Suprapubic skin (tissue), 4 donors: ENCODE data around the gene LRCH1. TPM values are rescaled to one million over a fixed set of nuclear protein-coding genes. Genes with fewer than 3 reads are reported as not detected.

Experiments
- DNase-seq, 2 donors: peaks; one replicate each; pipeline ENCODE4 v3.0.0-alpha.2; 2019; ENCODE audit warnings: low spot score in 2 of 2
- H3K27ac ChIP-seq: fragments of 200-600 bp; sonication (generic); one replicate; pipeline ENCODE4 v1.5.1; 2019
- H3K27me3 ChIP-seq: fragments of 200-600 bp; sonication (generic); one replicate; pipeline ENCODE4 v1.5.1; 2019
- H3K36me3 ChIP-seq: fragments of 200-600 bp; sonication (generic); one replicate; pipeline ENCODE4 v1.5.1; 2019
- H3K4me1 ChIP-seq: fragments of 200-600 bp; sonication (generic); one replicate; pipeline ENCODE4 v1.5.1; 2019
- H3K4me3 ChIP-seq: fragments of 200-600 bp; sonication (generic); one replicate; pipeline ENCODE4 v1.5.1; 2019; ENCODE audit warnings: mild to moderate bottlenecking
- H3K9me3 ChIP-seq: fragments of 200-600 bp; sonication (generic); one replicate; pipeline ENCODE4 v1.5.1; 2019
- EP300 ChIP-seq: sonication (generic); formaldehyde crosslinking; IDR thresholded peaks from one replicate; pipeline ENCODE4 v1.6.1; 2017; ENCODE audit warnings: antibody characterized with exemption
- POLR2A ChIP-seq, 2 donors: fragments of 450-650 bp; IDR thresholded peaks; one replicate each; pipeline ENCODE4 v1.6.1; 2017; ENCODE audit warnings: antibody characterized with exemption in 2 of 2, mild to moderate bottlenecking in 2 of 2, moderate library complexity in 2 of 2
- POLR2AphosphoS5 ChIP-seq, 3 donors: sonication (generic); formaldehyde crosslinking; IDR thresholded peaks; one replicate each; pipeline ENCODE4 v1.6.1; 2017; ENCODE audit warnings: antibody characterized with exemption in 3 of 3
- WGBS: methylation state at CpG from one replicate; pipeline ENCODE4 v1.1.5; 2018; 5-methylcytosine and 5-hydroxymethylcytosine counted together
- total RNA-seq, 4 donors: library from RNA; depleted of rRNA; stranded (reverse); fragments of >200 nt; gene quantifications; one replicate each; pipeline ENCODE4 v1.1.0, GENCODE V29; 2016
- TF ChIP-seq, protein P1 (sequence below), 2 donors: fragments of 200-600 bp in 1 of 2; fragments of 450-650 bp in 1 of 2; sonication (generic) in 1 of 2; IDR thresholded peaks; one replicate each; pipeline ENCODE4 v1.5.1; 2016 to 2019; ENCODE audit warnings: antibody characterized with exemption in 2 of 2, mild to moderate bottlenecking in 1 of 2, moderate library complexity in 1 of 2

LRCH1 gene
- total RNA-seq, 4 donors from 2014 or later: 29.1 to 44.7 (median 34.9) TPM

DNA sequence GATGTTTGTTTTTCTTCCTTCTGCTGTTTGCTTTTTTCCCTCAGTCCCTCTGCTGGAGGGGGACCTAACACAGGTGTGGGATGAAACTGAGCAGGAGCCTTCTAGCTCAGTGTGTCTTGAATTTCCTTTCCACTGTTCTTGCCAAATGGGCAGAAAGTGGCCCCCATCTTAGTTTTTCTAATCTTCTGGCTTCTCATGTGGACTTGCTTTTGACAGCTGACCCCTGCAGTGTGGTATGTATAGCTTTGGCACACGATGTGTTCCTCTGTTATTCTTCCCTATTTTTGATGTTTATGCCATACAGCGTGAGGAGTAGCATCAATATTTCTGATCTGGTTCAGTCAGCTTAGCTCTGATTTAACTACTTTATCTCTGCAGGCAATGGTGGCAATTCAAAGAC lies 8.3 kb downstream of the LRCH1 start:
- no peaks in the 10 kb centered on the region for H3K27me3 ChIP-seq
- no peaks in the 10 kb centered on the region for H3K9me3 ChIP-seq
- 62% methylated on average over 2 of the region's 2 CpGs for WGBS
- H3K27ac ChIP-seq: no peak overlapping the region
- H3K4me1 ChIP-seq: peaks cover 11% of the 10 kb centered on the region
- TF ChIP-seq POLR2A (IDR thresholded peaks at IDR 0.05) (no peak), EP300 (no peak), POLR2AphosphoS5 (IDR thresholded peaks at IDR 0.05) (no peak)
- TF ChIP-seq, protein P1, sequence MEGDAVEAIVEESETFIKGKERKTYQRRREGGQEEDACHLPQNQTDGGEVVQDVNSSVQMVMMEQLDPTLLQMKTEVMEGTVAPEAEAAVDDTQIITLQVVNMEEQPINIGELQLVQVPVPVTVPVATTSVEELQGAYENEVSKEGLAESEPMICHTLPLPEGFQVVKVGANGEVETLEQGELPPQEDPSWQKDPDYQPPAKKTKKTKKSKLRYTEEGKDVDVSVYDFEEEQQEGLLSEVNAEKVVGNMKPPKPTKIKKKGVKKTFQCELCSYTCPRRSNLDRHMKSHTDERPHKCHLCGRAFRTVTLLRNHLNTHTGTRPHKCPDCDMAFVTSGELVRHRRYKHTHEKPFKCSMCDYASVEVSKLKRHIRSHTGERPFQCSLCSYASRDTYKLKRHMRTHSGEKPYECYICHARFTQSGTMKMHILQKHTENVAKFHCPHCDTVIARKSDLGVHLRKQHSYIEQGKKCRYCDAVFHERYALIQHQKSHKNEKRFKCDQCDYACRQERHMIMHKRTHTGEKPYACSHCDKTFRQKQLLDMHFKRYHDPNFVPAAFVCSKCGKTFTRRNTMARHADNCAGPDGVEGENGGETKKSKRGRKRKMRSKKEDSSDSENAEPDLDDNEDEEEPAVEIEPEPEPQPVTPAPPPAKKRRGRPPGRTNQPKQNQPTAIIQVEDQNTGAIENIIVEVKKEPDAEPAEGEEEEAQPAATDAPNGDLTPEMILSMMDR (IDR thresholded peaks at IDR 0.05): no peak
- no peak overlapping the region for H3K4me3 ChIP-seq
- no peaks in the 10 kb centered on the region for H3K36me3 ChIP-seq
- no peak for DNase-seq

DNA sequence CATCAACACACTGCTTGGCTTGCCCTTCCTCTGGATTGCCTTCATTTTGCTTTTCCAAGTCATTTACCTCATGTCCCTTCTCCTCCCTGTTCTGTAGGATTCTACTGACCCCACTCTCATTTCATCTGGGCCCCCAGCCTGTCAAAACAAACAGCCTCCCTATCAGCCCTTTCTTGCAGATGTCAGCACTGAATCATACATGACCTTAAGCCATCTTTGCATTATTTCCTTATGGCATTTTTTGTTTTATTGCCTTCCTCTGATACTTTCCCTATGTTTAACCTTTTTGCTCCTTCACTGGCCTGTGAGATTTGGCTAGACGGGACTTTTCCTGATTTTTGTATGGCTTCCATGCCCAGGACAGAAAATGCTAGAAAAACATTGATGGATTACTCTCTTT lies 8.7 kb downstream of the LRCH1 start:
- Histone ChIP-seq H3K36me3 (no peaks in the 10 kb centered on the region), H3K4me1 (peaks cover 12% of the 10 kb centered on the region), H3K9me3 (no peaks in the 10 kb centered on the region), H3K27ac (no peak overlapping the region), H3K27me3 (no peaks in the 10 kb centered on the region), H3K4me3 (no peak overlapping the region)
- 91% methylated on average over 1 of the region's 1 CpG for WGBS
- TF ChIP-seq, protein P1 (IDR thresholded peaks at IDR 0.05): no peak
- no peak for DNase-seq

DNA sequence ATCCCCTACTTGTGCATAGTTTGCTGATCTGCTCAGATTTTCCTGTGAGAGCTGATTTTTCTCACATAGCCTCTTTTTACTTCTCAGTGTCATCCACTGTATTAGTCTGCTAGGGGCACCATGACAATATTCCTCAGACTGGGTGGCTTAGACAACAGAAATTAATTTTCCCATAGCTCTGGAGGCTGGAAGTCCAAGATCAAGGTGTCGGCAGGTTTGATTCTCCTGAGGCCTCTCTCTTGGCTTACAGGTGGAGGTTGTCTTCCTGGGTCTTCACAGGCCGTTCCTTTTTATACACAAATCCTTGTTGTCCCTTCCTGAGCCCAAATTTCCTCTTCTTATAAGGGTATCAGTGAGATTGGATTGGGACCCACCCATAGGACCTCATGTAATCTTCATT lies 9.2 kb downstream of the LRCH1 start:
- no peaks in the 10 kb centered on the region for H3K36me3 ChIP-seq
- no peak for TF ChIP-seq POLR2AphosphoS5 (IDR thresholded peaks at IDR 0.05)
- no peak for TF ChIP-seq POLR2A (IDR thresholded peaks at IDR 0.05)
- TF ChIP-seq, protein P1 (IDR thresholded peaks at IDR 0.05): no peak
- no peak for DNase-seq
- H3K9me3 ChIP-seq: no peaks in the 10 kb centered on the region
- WGBS: 95% methylated on average over 2 of the region's 2 CpGs
- H3K27ac ChIP-seq: no peak overlapping the region
- no peak overlapping the region for H3K4me3 ChIP-seq
- H3K4me1 ChIP-seq: peaks cover 12% of the 10 kb centered on the region
- H3K27me3 ChIP-seq: no peaks in the 10 kb centered on the region

DNA sequence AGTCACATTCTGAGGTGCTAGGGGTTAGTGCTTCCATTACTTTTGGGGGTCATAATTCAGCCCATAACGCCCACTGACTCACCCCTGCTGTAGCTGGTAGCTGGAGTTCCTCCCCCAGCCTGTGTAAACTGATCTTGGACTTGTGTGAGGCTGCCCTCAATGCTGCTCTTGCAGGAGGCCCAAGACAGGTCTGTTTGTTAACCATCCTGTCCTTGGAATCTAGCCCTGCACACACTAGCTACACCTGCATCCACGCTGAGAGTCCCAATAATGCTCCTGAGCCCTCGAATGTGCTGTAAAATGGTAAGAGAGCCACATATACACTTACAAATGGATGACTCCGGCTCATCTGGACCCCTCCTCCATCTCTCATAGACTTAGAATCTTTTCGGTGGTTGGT lies 9.6 kb downstream of the LRCH1 start:
- Histone ChIP-seq H3K27ac (no peak overlapping the region), H3K9me3 (no peaks in the 10 kb centered on the region), H3K4me1 (peaks cover 12% of the 10 kb centered on the region), H3K4me3 (no peak overlapping the region), H3K27me3 (no peaks in the 10 kb centered on the region), H3K36me3 (no peaks in the 10 kb centered on the region)
- DNase-seq: no peak
- WGBS: 93% methylated on average over 3 of the region's 5 CpGs
- TF ChIP-seq, protein P1 (IDR thresholded peaks at IDR 0.05): no peak
- TF ChIP-seq POLR2AphosphoS5 (IDR thresholded peaks at IDR 0.05) (no peak), EP300 (no peak), POLR2A (IDR thresholded peaks at IDR 0.05) (no peak)

DNA sequence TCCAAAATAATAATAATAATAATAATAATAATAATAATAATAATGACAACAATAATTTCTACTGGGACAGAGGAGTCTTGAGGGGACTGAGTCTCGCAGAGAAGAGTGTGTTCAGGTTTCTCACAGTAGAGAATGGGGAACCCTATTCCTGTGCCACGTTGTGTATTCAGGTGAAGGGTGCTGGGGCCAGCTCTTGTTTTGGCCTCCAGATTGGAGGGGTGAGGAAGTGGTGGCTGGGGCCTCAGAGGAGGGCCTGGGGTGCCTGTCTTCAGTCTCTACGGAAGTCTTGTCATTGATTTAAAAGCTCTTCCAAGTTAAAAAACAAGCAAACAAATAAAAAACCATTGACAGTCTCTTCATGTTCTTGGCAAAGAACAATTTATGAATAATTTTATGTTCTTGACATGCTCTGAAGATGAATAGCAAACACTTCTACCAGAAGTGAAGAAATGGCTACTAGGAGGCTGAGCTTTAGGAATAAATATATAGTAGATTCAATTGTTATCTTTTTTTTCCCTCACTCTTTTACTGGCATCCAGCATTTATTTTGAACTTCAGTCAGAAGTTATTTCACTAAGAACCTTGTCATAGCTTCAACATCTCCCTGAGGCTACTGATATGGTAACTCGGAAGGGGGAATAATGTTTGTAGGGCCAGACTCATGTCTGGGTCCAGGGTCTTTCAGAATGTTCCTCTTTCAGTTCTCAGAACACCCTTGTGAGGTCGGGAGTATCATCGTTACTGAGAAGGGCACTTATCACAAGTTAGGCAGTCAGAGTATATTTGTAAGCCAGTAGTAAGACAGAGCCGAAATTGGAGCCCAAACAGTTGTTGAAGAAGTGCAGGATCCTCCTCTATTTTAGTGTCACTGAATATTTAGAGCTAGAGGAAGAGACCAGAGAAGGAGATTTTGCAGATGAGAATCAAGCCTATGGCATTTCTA lies 13.1 kb downstream of the LRCH1 start:
- DNase-seq: no peak

More for the DNA sequence above, 13.1 kb downstream of the LRCH1 start:
- TF ChIP-seq POLR2A (IDR thresholded peaks at IDR 0.05) (no peak), EP300 (no peak), POLR2AphosphoS5 (IDR thresholded peaks at IDR 0.05) (no peak)
- TF ChIP-seq, protein P1 (IDR thresholded peaks at IDR 0.05): no peak
- no peaks in the 10 kb centered on the region for H3K9me3 ChIP-seq
- no peak overlapping the region for H3K4me3 ChIP-seq
- peaks cover 15% of the 10 kb centered on the region for H3K4me1 ChIP-seq
- H3K27me3 ChIP-seq: no peaks in the 10 kb centered on the region
- WGBS: 54% methylated on average over 7 of the region's 7 CpGs
- H3K27ac ChIP-seq: no peak overlapping the region
- no peaks in the 10 kb centered on the region for H3K36me3 ChIP-seq
